Duodenal mucosa (tissue), 2 donors: Measurements from ENCODE around the gene ARHGEF25.
"Not testable (repeated sequence)": the region's sequence is repeated elsewhere in the genome, so short reads cannot be mapped to it uniquely, and the experiment has no call there.

Experiments
- H3K27ac ChIP-seq: one replicate; pipeline ENCODE4 v1.7.0; 2013; ENCODE audit warnings: low read depth, low read length
- H3K27me3 ChIP-seq, 2 donors: one replicate each; pipeline ENCODE4 v1.7.0; 2013; ENCODE audit warnings: low read length in 2 of 2, control low read depth in 1 of 2; ENCODE audit not compliant: insufficient read depth in 2 of 2, control insufficient read depth in 1 of 2
- H3K36me3 ChIP-seq, 2 donors: one replicate each; pipeline ENCODE4 v1.7.0; 2013; ENCODE audit warnings: low read length in 2 of 2, control low read depth in 1 of 2; ENCODE audit not compliant: insufficient read depth in 2 of 2, control insufficient read depth in 1 of 2
- H3K4me1 ChIP-seq, 2 donors: one replicate each; pipeline ENCODE4 v1.7.0; 2013; ENCODE audit warnings: low read length in 2 of 2, control low read depth in 1 of 2; ENCODE audit not compliant: insufficient read depth in 2 of 2, control insufficient read depth in 1 of 2
- H3K4me3 ChIP-seq, 2 donors: one replicate each; pipeline ENCODE4 v1.7.0; 2013; ENCODE audit warnings: low read length in 2 of 2, low read depth in 1 of 2
- H3K9ac ChIP-seq, 2 donors: one replicate each; pipeline ENCODE4 v1.7.0; 2013; ENCODE audit warnings: low read length in 2 of 2, low read depth in 1 of 2
- H3K9me3 ChIP-seq, 2 donors: one replicate each; pipeline ENCODE4 v1.7.0; 2013; ENCODE audit warnings: low read length in 2 of 2, control low read depth in 1 of 2; ENCODE audit not compliant: control insufficient read depth in 1 of 2

ARHGEF25 gene

DNA sequence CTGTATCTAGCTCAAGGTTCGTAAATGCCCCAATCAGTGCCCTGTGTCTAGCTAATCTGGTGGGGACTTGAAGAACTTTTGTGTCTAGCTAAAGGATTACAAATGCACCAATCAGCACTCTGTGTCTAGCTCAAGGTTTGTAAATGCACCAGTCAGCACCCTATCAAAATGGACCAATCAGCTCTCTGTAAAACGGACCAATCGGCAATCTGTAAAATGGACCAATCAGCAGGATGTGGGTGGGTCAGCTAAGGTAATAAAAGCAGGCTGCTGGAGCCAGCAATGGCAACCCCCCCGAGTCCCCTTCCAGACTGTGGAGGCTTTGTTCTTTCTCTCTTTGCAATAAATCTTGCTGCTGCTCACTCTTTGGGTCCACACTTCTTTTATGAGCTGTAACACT lies 45.2 kb downstream of the ARHGEF25 start:
- not testable (repeated sequence) for H3K4me3 ChIP-seq, H3K9ac ChIP-seq, H3K36me3 ChIP-seq, H3K4me1 ChIP-seq, H3K27me3 ChIP-seq, H3K27ac ChIP-seq, H3K9me3 ChIP-seq

DNA sequence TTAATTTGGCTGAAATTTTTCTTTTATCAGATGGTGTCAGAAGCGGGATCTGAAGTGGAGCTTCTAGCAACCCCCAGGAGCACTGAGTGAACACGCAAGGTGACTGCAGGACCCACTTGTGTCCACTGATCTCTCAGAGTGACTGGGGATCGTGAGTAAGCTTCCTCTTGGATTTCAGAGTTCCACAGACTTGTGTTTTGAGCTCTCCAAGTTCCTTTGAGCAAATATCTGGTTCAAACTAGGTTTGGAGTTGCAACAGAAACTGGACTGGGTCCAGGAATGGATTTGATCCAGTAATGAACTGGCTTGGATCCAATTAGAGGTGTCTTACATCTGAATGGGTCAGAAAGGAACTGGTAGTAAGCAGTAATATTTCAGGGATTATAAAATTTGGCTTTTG lies 46.5 kb downstream of the ARHGEF25 start:
- Histone ChIP-seq H3K27ac (no peak overlapping the region), H3K4me1 (no peaks in the 10 kb centered on the region), H3K9ac (no peak overlapping the region), H3K4me3 (no peak overlapping the region), H3K27me3 (no peaks in the 10 kb centered on the region), H3K36me3 (no peaks in the 10 kb centered on the region), H3K9me3 (peaks cover 0 to 2% of the 10 kb centered on the region in 2 donors)

DNA sequence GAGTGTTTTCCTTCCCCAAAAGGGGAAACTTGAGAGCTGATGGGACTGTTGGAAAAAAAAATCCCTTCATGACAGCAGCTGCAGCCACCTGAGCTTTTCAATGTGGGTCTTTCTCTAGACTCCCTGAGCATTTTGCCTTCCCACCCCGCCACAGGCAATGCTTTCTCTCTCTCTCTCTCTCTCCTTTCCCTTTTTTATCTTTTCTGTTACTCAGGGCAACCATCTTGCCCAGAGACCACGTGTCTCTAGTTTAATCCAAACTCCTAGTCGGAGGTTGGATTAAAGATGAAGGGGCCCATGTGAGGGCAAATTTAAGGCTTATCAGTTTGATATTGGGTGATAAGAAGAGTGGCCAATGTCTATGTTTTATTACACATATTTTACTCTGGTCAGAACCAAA lies 47.7 kb downstream of the ARHGEF25 start:
- no peaks in the 10 kb centered on the region for H3K36me3 ChIP-seq
- H3K9me3 ChIP-seq, result peaks cover 0 to 2% of the 10 kb centered on the region in 2 donors
- no peaks in the 10 kb centered on the region for H3K4me1 ChIP-seq
- no peak overlapping the region for H3K9ac ChIP-seq
- no peaks in the 10 kb centered on the region for H3K27me3 ChIP-seq
- no peak overlapping the region for H3K4me3 ChIP-seq
- H3K27ac ChIP-seq, result no peak overlapping the region

DNA sequence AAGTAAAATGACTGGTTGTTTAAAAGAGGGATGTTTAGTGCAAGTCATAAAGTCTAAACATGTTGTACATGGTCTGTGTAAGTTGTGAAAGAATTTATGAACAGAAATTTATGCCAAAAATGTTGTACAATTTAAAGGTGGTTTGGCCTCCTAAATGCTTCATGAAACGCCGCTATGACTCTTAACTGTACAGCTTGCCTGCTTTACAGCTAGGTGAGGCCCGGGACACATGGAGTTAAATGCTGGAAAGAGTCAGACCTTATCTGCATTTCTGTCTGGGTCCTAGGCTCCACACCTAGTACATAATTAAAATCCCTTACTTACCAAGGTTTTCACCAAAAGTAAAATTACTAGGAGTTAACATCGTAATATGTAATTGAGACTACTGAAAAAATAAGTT lies 50.1 kb downstream of the ARHGEF25 start:
- H3K4me1 ChIP-seq, result no peaks in the 10 kb centered on the region
- H3K9ac ChIP-seq, result no peak overlapping the region
- H3K27ac ChIP-seq, result no peak overlapping the region
- no peak overlapping the region for H3K4me3 ChIP-seq
- H3K36me3 ChIP-seq, result no peaks in the 10 kb centered on the region
- peaks cover 0 to 2% of the 10 kb centered on the region in 2 donors for H3K9me3 ChIP-seq
- H3K27me3 ChIP-seq, result no peaks in the 10 kb centered on the region

DNA sequence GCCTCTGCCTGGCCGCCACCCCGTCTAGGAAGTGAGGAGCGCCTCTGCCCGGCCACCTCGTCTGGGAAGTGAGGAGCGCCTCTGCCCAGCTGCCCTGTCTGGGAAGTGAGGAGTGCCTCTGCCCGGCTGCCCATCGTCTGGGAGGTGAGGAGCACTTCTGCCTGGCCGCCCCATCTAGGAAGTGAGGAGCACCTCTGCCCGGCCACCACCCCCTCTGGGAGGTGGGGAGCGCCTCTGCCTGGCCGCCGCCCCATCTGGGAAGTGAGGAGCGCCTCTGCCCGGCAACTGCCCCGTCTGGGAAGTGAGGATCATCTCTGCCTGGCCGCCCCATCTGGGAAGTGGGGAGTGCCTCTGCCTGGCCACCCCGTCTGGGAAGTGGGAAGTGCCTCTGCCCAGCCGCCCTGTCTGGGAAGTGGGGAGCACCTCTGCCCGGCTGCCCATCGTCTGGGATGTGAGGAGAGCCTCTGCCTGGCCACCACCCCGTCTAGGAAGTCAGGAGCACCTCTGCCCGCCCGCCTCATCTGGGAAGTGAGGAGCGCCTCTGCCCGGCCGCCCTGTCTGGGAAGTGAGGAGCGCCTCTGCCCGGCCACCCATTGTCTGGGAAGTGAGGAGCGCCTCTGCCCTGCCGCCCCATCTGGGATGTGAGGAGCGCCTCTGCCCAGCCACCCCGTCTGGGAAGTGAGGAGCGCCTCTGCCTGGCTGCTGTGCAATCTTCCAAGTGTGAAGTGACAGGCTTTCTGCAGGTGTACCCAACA lies 54.0 kb downstream of the ARHGEF25 start:
- H3K27me3 ChIP-seq, H3K9me3 ChIP-seq, H3K4me3 ChIP-seq, H3K36me3 ChIP-seq, H3K27ac ChIP-seq, H3K9ac ChIP-seq, H3K4me1 ChIP-seq: not testable (repeated sequence)
